KMS-11 (cell line): ENCODE results near the gene CTAGE1.

Experiments
- H2AFZ ChIP-seq: fragments of 200-600 bp; sonication (generic); 2 replicates; pipeline ENCODE4 v1.6.1; 2016; ENCODE audit warnings: antibody characterized with exemption, mixed run types, low read depth
- H3K27ac ChIP-seq: fragments of 200-600 bp; sonication (generic); 2 replicates; pipeline ENCODE4 v1.6.1; 2016; ENCODE audit warnings: mild to moderate bottlenecking, mixed run types
- H3K27me3 ChIP-seq: fragments of 200-600 bp; sonication (generic); 2 replicates; pipeline ENCODE4 v1.6.1; 2017; ENCODE audit warnings: mild to moderate bottlenecking, low read depth, mixed run types, moderate library complexity; ENCODE audit not compliant: insufficient read depth
- H3K36me3 ChIP-seq: fragments of 200-600 bp; sonication (generic); 2 replicates; pipeline ENCODE4 v1.6.1; 2017; ENCODE audit warnings: mild to moderate bottlenecking, mixed run types; ENCODE audit not compliant: insufficient read depth
- H3K4me1 ChIP-seq: fragments of 200-600 bp; sonication (generic); 2 replicates; pipeline ENCODE4 v1.6.1; 2016; ENCODE audit warnings: mild to moderate bottlenecking, low read depth, mixed run types; ENCODE audit not compliant: poor library complexity, severe bottlenecking
- H3K4me2 ChIP-seq: fragments of 200-600 bp; sonication (generic); 2 replicates; pipeline ENCODE4 v1.7.0; 2016; ENCODE audit warnings: mild to moderate bottlenecking, mixed run types
- H3K4me3 ChIP-seq: fragments of 200-600 bp; sonication (generic); IDR thresholded peaks from 2 replicates; pipeline ENCODE4 v1.6.1; 2017; ENCODE audit warnings: low read depth, low read length, mixed read lengths; ENCODE audit not compliant: insufficient read depth
- H3K79me2 ChIP-seq: fragments of 200-600 bp; sonication (generic); 2 replicates; pipeline ENCODE4 v1.6.1; 2016; ENCODE audit warnings: low read depth, mixed run types; ENCODE audit not compliant: insufficient read depth
- H3K9ac ChIP-seq: fragments of 200-600 bp; sonication (generic); 2 replicates; pipeline ENCODE4 v1.6.1; 2016; ENCODE audit warnings: mild to moderate bottlenecking, mixed run types
- H4K20me1 ChIP-seq: fragments of 200-600 bp; sonication (generic); 2 replicates; pipeline ENCODE4 v1.6.1; 2016; ENCODE audit warnings: mild to moderate bottlenecking, mixed run types; ENCODE audit not compliant: insufficient read depth
- TF ChIP-seq, protein P1 (sequence below): fragments of 200-600 bp; sonication (generic); conservative IDR thresholded peaks from 2 replicates; pipeline ENCODE4 v1.6.1; 2017; ENCODE audit warnings: low read depth, mild to moderate bottlenecking, antibody characterized with exemption, low read length, moderate library complexity, mixed read lengths

Gene CTAGE1

DNA sequence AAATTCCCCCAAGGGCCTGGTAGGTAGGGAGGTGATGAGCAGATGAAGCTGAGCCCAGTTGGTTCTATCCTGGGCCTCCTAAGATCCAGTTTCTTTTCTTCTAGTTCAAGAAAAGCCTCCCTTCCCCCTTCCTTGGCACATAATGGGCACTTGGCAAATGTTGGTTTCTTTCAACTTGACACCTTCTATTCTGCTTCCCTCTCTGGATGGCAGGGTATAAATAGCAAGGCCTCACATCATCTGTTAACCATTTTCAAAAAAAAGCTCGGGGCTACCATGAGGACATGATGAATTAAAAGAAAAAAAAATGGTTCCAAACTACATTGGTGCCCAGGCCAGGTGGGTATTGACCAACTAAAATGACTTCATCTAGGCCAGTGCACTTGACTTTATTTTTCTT, 29.9 kb downstream of the CTAGE1 start:
- Histone ChIP-seq H3K4me1 (no peaks in the 10 kb centered on the region), H3K27me3 (peaks cover 18% of the 10 kb centered on the region; the same call in 1 of the 2 replicates), H3K4me3 (no peak overlapping the region), H4K20me1 (no peaks in the 10 kb centered on the region), H3K9ac (no peak overlapping the region), H2AFZ (no peak overlapping the region), H3K36me3 (no peaks in the 10 kb centered on the region), H3K79me2 (no peaks in the 10 kb centered on the region), H3K4me2 (no peak overlapping the region), H3K27ac (no peak overlapping the region)
- TF ChIP-seq, protein P1, sequence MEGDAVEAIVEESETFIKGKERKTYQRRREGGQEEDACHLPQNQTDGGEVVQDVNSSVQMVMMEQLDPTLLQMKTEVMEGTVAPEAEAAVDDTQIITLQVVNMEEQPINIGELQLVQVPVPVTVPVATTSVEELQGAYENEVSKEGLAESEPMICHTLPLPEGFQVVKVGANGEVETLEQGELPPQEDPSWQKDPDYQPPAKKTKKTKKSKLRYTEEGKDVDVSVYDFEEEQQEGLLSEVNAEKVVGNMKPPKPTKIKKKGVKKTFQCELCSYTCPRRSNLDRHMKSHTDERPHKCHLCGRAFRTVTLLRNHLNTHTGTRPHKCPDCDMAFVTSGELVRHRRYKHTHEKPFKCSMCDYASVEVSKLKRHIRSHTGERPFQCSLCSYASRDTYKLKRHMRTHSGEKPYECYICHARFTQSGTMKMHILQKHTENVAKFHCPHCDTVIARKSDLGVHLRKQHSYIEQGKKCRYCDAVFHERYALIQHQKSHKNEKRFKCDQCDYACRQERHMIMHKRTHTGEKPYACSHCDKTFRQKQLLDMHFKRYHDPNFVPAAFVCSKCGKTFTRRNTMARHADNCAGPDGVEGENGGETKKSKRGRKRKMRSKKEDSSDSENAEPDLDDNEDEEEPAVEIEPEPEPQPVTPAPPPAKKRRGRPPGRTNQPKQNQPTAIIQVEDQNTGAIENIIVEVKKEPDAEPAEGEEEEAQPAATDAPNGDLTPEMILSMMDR, result no peak

GRCh38 chr18:22387364-22387763, 30.4 kb downstream of the CTAGE1 start:
- TF ChIP-seq, protein P1, result no peak
- no peaks in the 10 kb centered on the region for H3K79me2 ChIP-seq
- no peak overlapping the region for H2AFZ ChIP-seq
- no peaks in the 10 kb centered on the region for H3K4me1 ChIP-seq
- H4K20me1 ChIP-seq, result no peaks in the 10 kb centered on the region
- no peaks in the 10 kb centered on the region for H3K36me3 ChIP-seq
- H3K27me3 ChIP-seq, result peaks cover 14% of the 10 kb centered on the region; the same call in 1 of the 2 replicates
- H3K27ac ChIP-seq, result no peak overlapping the region
- H3K4me3 ChIP-seq, result no peak overlapping the region
- H3K9ac ChIP-seq, result no peak overlapping the region
- H3K4me2 ChIP-seq, result no peak overlapping the region

GRCh38 chr18:22385718-22386117, 32.0 kb downstream of the CTAGE1 start:
- Histone ChIP-seq H3K27me3 (no peaks in the 10 kb centered on the region; the same call in 1 of the 2 replicates), H3K4me2 (no peak overlapping the region), H4K20me1 (no peaks in the 10 kb centered on the region), H2AFZ (no peak overlapping the region), H3K9ac (no peak overlapping the region), H3K27ac (no peak overlapping the region), H3K79me2 (no peaks in the 10 kb centered on the region), H3K4me3 (no peak overlapping the region), H3K36me3 (no peaks in the 10 kb centered on the region), H3K4me1 (no peaks in the 10 kb centered on the region)
- TF ChIP-seq, protein P1, result no peak

DNA sequence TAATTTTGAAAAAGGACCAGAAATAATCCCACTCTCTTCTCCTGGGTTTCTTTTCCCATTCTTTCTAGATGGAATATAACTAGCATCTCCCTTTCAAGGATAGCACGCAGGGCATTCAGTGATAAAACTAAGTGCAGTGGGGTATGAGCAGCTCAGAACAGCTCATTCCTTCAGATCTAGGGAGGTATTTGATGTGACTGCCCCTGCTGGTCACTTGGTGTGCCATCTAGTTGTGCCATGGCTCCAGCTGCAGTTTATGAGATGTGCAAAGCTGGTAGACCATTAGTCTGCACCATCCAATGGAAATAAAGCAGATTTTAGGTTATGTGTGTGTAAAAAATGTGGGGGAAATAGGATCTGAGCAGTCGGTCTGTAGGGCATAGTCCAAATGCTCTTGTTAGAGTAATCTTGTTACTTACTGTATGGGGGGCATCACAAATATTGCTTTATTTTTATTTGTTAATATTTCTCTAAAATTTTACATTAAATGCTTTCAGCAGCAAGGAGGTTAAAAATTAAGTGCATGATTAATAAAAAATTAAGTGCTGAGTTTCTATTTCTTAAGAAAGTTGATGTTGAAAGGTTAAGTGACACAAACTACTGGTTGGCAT, 38.9 kb downstream of the CTAGE1 start:
- H3K4me3 ChIP-seq, result no peak overlapping the region
- no peaks in the 10 kb centered on the region for H3K36me3 ChIP-seq
- H3K79me2 ChIP-seq, result no peaks in the 10 kb centered on the region
- TF ChIP-seq, protein P1, result peak; percentile 69
- no peaks in the 10 kb centered on the region for H3K27me3 ChIP-seq
- H2AFZ ChIP-seq, result no peak overlapping the region
- no peaks in the 10 kb centered on the region for H4K20me1 ChIP-seq
- H3K9ac ChIP-seq, result no peak overlapping the region
- no peak overlapping the region for H3K27ac ChIP-seq
- H3K4me2 ChIP-seq, result no peak overlapping the region
- H3K4me1 ChIP-seq, result no peaks in the 10 kb centered on the region
